Epithelial cell of proximal tubule (primary cell): ENCODE data around the gene COL5A3. TPM values are rescaled to one million over a fixed set of nuclear protein-coding genes. Genes with fewer than 3 reads are reported as not detected.
A peak's percentile ranks its signal among the peaks of the same experiment; 100 is the strongest.

Source experiments
- DNase-seq: peaks from one replicate; pipeline ENCODE4 v3.0.0-alpha.2; 2011; ENCODE audit warnings: low read depth
- H3K4me3 ChIP-seq: 2 replicates; pipeline ENCODE4 v1.5.1; 2011; ENCODE audit warnings: low read depth, mild to moderate bottlenecking, low read length
- total RNA-seq: library from RNA; depleted of rRNA; stranded (reverse); fragments of >200 nt; gene quantifications from 2 replicates; pipeline ENCODE4 v1.2.3, GENCODE V29; 2015
- TF ChIP-seq, protein P1 (sequence below): conservative IDR thresholded peaks from 2 replicates; pipeline ENCODE4 v1.5.1; 2012; ENCODE audit warnings: low read depth, mild to moderate bottlenecking, low read length

The COL5A3 gene
- total RNA-seq, 1 donor from 2014 or later = 0.06 TPM

DNA sequence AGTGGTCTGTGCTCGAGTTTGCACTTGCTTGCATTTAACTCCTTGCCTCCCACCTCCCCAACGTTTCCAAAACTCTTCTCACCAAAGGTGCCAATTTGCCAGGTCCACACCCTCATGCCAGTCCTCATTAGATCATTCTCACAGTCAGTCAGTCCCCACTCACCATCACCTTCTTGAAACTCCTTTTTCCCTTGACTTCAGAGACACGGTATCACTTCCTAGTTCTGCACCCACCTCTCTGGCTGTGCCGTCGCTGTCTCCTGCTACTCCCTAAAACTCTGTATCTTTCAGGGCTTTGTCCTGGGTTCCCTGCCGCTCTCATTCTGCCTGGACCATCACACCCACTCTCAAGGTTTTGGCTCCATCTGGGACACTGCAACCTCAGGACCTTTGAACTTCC lies 93.6 kb downstream of the COL5A3 start:
- TF ChIP-seq, protein P1, sequence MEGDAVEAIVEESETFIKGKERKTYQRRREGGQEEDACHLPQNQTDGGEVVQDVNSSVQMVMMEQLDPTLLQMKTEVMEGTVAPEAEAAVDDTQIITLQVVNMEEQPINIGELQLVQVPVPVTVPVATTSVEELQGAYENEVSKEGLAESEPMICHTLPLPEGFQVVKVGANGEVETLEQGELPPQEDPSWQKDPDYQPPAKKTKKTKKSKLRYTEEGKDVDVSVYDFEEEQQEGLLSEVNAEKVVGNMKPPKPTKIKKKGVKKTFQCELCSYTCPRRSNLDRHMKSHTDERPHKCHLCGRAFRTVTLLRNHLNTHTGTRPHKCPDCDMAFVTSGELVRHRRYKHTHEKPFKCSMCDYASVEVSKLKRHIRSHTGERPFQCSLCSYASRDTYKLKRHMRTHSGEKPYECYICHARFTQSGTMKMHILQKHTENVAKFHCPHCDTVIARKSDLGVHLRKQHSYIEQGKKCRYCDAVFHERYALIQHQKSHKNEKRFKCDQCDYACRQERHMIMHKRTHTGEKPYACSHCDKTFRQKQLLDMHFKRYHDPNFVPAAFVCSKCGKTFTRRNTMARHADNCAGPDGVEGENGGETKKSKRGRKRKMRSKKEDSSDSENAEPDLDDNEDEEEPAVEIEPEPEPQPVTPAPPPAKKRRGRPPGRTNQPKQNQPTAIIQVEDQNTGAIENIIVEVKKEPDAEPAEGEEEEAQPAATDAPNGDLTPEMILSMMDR = no peak
- DNase-seq = no peak
- no peak overlapping the region for H3K4me3 ChIP-seq

DNA sequence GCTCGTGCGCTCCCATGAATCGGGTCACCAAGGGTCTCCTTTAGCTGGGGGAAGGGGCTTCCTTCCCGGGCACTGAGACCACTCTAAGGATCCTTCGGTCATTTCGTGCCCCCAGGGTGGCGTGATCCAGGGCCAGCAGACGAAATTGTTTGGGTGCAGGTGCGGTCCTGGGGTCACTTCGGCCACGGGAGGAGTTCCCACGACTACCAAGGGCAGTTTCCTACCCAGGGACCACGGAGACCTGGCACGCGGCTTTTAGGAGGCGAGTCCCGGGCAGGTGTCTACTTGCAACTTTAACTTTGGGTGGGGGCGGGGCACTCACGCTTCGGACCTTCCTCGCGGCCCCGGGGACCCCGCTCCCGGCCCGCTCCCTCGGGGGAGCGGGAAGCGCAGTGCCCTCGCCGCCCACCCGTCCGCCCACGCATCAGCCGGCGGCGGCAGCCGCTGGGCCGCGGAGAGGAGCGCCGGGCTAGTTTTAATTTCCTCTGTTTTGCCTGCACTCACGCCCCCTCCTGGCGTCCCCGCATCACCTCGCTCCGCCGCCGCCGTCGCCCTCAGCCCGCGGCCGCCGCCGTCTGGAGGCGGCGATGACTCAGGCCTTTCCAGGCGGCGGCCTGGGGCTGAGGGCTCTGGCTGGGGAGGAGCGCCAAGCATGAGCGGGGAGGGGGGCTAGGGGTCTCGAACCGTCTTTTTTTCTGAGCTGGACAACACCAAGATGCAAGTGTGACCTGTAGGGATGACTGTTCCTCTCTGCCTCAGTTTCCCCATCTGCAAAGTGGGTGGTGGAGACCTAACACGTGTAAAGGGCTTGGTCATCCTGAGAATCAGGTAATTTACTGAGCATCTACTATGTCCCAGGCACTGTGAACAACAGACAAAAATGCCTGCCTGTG lies 95.7 kb downstream of the COL5A3 start:
- peak overlapping the region; percentile 51 for H3K4me3 ChIP-seq
- no peak for DNase-seq
- TF ChIP-seq, protein P1 = peak; percentile 59

DNA sequence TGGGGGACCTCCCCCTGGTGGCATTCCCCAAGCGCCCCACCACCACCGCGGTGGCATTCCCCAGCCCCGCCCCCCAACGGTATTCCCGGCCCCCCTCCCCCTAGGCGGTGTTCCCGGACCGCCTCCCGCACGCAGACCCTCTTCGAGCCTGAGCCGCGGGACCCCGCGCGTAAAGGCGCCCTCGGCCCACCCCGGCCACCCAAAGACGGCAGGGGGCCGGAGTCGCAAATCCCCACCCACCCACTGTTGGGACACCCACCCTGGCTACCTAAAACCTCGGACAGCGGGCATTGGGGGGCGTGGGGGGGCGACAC lies 96.3 kb downstream of the COL5A3 start:
- peak overlapping the region; percentile 51 for H3K4me3 ChIP-seq
- no peak for DNase-seq
- TF ChIP-seq, protein P1 = no peak

DNA sequence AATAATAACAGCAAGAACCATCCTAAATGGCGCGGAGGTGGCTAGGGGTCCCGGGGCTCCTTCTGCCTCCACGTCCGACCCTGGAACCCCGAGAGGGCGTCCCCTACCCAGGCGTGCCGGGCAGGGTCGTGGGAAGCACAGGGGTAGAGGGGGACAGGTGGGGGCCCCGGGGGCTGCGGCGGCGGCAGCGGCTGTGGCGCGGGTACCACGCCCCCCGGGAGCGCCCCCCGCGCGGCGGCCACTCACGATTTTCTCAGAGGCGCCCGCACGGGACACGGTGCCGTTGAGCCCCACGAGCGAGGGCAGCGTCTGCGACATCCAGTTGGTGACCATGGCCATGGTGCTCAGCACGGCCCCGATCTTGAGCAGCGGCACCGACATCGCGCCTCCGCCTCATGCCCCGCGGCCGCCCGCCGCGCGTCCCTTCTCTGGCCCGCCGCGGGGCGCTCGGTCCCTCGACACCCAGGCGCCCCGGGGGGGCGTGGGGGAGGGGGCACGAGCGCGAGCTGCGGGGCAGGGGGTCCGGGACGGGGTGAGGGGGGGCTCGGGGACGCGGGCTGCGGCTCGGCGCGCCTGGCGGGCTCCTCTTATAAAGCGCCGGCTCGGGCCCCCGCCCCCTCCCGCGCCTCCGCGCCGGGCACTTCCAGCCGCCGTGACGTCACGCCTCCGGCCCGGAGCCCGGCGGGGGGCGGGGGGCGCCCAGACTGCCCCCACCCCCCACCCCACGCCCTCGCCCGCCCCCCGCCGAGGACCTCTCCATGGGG lies 96.9 kb downstream of the COL5A3 start:
- no peak for DNase-seq
- no peak overlapping the region for H3K4me3 ChIP-seq

DNA sequence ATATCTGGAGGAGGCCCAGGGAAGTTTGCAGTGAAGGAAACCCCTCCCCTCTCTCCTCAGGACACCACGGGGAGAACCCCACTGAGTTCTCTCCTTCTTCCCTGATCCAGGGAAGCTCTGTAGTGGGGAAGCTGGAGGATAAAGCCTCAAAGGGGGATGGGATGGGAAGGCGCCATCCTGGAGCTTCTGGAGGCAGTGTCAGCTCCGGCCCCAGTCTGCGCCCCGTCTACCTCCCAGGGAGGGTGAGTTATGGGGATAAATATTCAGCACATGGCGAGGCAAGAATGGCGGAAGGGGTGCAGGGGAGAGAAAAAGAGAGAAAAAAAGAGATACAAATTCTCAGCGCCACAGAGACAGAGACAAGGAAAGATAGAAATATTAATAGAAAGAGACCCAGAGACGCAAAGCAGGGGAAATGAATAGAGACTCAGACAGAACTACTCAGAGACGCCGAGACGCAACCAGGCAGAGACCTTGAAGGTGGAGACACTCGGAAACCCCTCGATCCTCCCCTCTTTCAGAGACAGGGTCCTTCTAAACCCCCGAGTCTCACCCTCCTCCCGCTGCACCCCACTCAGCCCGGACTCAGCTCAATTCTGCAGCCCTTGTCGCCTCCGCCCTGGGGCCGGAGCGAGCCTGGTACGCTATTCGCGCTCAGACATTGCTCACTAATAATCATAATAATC lies 97.6 kb downstream of the COL5A3 start:
- TF ChIP-seq, protein P1 = no peak
- H3K4me3 ChIP-seq = no peak overlapping the region
- DNase-seq = no peak

More for the DNA sequence above, 96.9 kb downstream of the COL5A3 start:
- TF ChIP-seq, protein P1 = no peak

DNA sequence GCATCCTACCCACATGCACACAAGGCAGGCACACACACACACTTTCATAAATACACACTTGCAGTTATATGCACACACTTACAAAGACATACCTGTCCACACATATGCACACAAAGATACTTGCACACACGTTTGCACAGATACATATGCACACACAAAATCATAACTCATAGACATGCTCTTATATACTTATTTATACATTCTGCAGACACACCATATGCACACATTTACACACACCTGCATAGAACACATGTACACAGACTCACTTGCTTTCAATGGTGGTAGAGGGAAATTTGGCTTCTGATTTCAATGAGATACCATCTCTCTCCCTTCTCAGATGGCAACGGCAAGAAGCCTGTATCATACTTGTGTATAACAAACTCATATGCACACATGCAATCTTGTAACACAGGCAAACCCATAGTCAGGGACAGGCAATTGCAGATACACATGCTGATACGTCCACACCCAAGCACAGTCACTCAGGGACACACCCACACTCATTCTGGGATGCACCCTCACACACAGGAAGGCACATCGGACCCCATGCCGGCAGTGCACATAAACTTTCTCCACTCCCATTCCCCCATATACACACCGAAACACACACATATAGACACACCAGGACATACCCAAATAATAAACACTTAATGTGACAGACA lies 98.6 kb downstream of the COL5A3 start:
- TF ChIP-seq, protein P1 = no peak
- H3K4me3 ChIP-seq = no peak overlapping the region
- no peak for DNase-seq
